K562 (cell line): Measurements from ENCODE around the gene ARL17B. TPM values are rescaled to one million over a fixed set of nuclear protein-coding genes. Genes with fewer than 3 reads are reported as not detected.
"Not testable (repeated sequence)": the region's sequence is repeated elsewhere in the genome, so short reads cannot be mapped to it uniquely, and the experiment has no call there.

Source experiments
- ATAC-seq: fragments of 200-7000 bp; cut with Tn5 transposase; 3 replicates; pipeline ENCODE4 v1.9.1; 2020; ENCODE audit warnings: moderate library complexity
- BruUV-seq: library from RNA; stranded (reverse); fragments of 400-500 nt; replicated peaks from 2 replicates; lab custom pipeline; 2021; lab: Mats Ljungman, UMichigan
- CTCF ChIA-PET: fragments of 300-600 bp; formaldehyde crosslinking; extraction: SDS; loops from one replicate; lab custom pipeline; 2021; ENCODE audit warnings: low intra/inter-chr PET ratio; lab: Yijun Ruan, JAX
- POLR2A ChIA-PET: fragments of 300-600, 350-650 bp; sonication (Branson Sonifier 250); formaldehyde crosslinking; extraction: SDS; loops from one replicate; lab custom pipeline; 2021; ENCODE audit warnings: antibody characterized with exemption, inconsistent platforms; lab: Yijun Ruan, JAX
- DNase-seq, 4 experiments: peaks; one replicate each; pipeline versions ENCODE4 v3.0.0 to v3.0.0-alpha.2; 2011 to 2018; ENCODE audit warnings: low spot score in 3 of 4, mixed read lengths in 3 of 4; ENCODE audit errors: extremely low read depth in 1 of 4
- FAIRE-seq: peaks from 2 replicates; lab custom pipeline; 2011; peaks lifted over from hg19 to GRCh38; lab: Jason Lieb, UNC
- H2AFZ ChIP-seq: 2 replicates; pipeline ENCODE4 v1.6.0; 2011; ENCODE audit warnings: low read depth, low read length, control low read depth, inconsistent platforms
- H3K27ac ChIP-seq: fragments of 200-600 bp; 3 replicates; pipeline ENCODE4 v1.8.0; 2011; ENCODE audit warnings: low read depth, mild to moderate bottlenecking, control low read depth, inconsistent platforms, low read length, moderate library complexity, mixed read lengths; ENCODE audit errors: extremely low read depth
- H3K27me3 ChIP-seq, 2 experiments: fragments of 300-600 bp in 1 of 2; 2 replicates in 1 of 2; 3 replicates in 1 of 2; pipeline versions ENCODE4 v1.6.0 to v1.8.0; 2011; ENCODE audit warnings: inconsistent platforms in 2 of 2, low read length in 2 of 2, mild to moderate bottlenecking in 1 of 2, mixed read lengths in 1 of 2, moderate library complexity in 1 of 2; ENCODE audit not compliant: control insufficient read depth in 2 of 2, insufficient read depth in 2 of 2
- H3K36me3 ChIP-seq: fragments of 300-600 bp; 3 replicates; pipeline ENCODE4 v1.8.0; 2011; ENCODE audit warnings: mild to moderate bottlenecking, low read length, inconsistent platforms; ENCODE audit not compliant: control insufficient read depth, insufficient read depth
- H3K4me1 ChIP-seq, 2 experiments: fragments of 200-600 bp in 1 of 2; replicated peaks in 1 of 2; 2 replicates in 1 of 2; 3 replicates in 1 of 2; pipeline versions ENCODE4 v1.5.1 to v1.8.0; 2011; ENCODE audit warnings: inconsistent platforms in 2 of 2, low read length in 2 of 2, mild to moderate bottlenecking in 1 of 2, mixed read lengths in 1 of 2, moderate library complexity in 1 of 2; ENCODE audit not compliant: control insufficient read depth in 2 of 2, insufficient read depth in 2 of 2
- H3K4me2 ChIP-seq: 2 replicates; pipeline ENCODE4 v1.6.1; 2011; ENCODE audit warnings: low read length, control low read depth, inconsistent platforms, mixed read lengths; ENCODE audit not compliant: insufficient read depth
- H3K4me3 ChIP-seq: fragments of 200-600 bp; sonication (generic), shearing (Covaris generic); 2 replicates; pipeline ENCODE4 v1.5.1; 2016; ENCODE audit warnings: control low read depth, inconsistent platforms
- H3K79me2 ChIP-seq: fragments of 200-600 bp; 3 replicates; pipeline ENCODE4 v1.8.0; 2011; ENCODE audit warnings: low read length, inconsistent platforms; ENCODE audit not compliant: control insufficient read depth, insufficient read depth
- H3K9ac ChIP-seq, 2 experiments: 2 replicates each; pipeline versions ENCODE4 v1.6.0 to v1.6.1; 2011; ENCODE audit warnings: low read depth in 2 of 2, low read length in 2 of 2, control low read depth in 1 of 2, inconsistent platforms in 1 of 2, mild to moderate bottlenecking in 1 of 2, mixed read lengths in 1 of 2; ENCODE audit not compliant: insufficient read depth in 1 of 2
- H3K9me1 ChIP-seq: one replicate; pipeline ENCODE4 v1.6.0; 2011; ENCODE audit warnings: inconsistent platforms, mild to moderate bottlenecking, low read length, moderate library complexity; ENCODE audit not compliant: control insufficient read depth, insufficient read depth
- H3K9me3 ChIP-seq: replicated peaks from 2 replicates; pipeline ENCODE4 v1.5.1; 2011; ENCODE audit warnings: low read depth, low read length, inconsistent platforms; ENCODE audit not compliant: control insufficient read depth, insufficient read depth
- H4K20me1 ChIP-seq: replicated peaks from 2 replicates; pipeline ENCODE4 v1.6.1; 2011; ENCODE audit warnings: low read length, inconsistent platforms, mixed read lengths; ENCODE audit not compliant: control insufficient read depth, insufficient read depth
- CTBP1 ChIP-seq: fragments of 450-650 bp; IDR thresholded peaks from 2 replicates; pipeline ENCODE4 v1.6.1; 2016; ENCODE audit warnings: borderline replicate concordance
- CTCF ChIP-seq, 3 experiments: IDR thresholded peaks in 2 of 3; conservative IDR thresholded peaks in 1 of 3; 2 replicates each; pipeline ENCODE4 v1.5.1; 2011 to 2012; ENCODE audit warnings: low read length in 3 of 3, mild to moderate bottlenecking in 3 of 3, control low read depth in 2 of 3, improper control_type of control experiment in 1 of 3, inconsistent platforms in 1 of 3, low read depth in 1 of 3, mixed read lengths in 1 of 3, moderate library complexity in 1 of 3; ENCODE audit not compliant: insufficient read depth in 2 of 3
- KDM1A ChIP-seq, 2 experiments: fragments of 450-650 bp; IDR thresholded peaks; 2 replicates each; pipeline ENCODE4 v1.6.1; 2016; ENCODE audit warnings: mild to moderate bottlenecking in 2 of 2
- PCBP1 ChIP-seq: fragments of 200-400 bp; formaldehyde crosslinking; IDR thresholded peaks from 2 replicates; pipeline ENCODE4 v1.6.1; 2018; ENCODE audit warnings: mild to moderate bottlenecking, low read depth, low read length; ENCODE audit not compliant: poor library complexity, severe bottlenecking
- RAD21 ChIP-seq, 2 experiments: fragments of 250-450 bp in 1 of 2; fragments of 450-650 bp in 1 of 2; sonication (Bioruptor Pico) in 1 of 2; formaldehyde crosslinking in 1 of 2; IDR thresholded peaks in 1 of 2; conservative IDR thresholded peaks in 1 of 2; 2 replicates each; pipeline versions ENCODE4 v1.4.0 to v1.8.0; 2020 to 2022; ENCODE audit warnings: mild to moderate bottlenecking in 2 of 2, moderate library complexity in 1 of 2
- YY1 ChIP-seq, 3 experiments: IDR thresholded peaks; 2 replicates each; pipeline ENCODE4 v1.6.1; 2011; ENCODE audit warnings: low read length in 2 of 3, mild to moderate bottlenecking in 2 of 3, moderate library complexity in 2 of 3, borderline replicate concordance in 1 of 3, control low read depth in 1 of 3, low read depth in 1 of 3; ENCODE audit not compliant: insufficient read depth in 3 of 3, insufficient replicate concordance in 2 of 3, control insufficient read depth in 1 of 3, insufficient read length in 1 of 3; ENCODE audit errors: extremely low read depth in 1 of 3
- ZNF444 ChIP-seq: fragments of 250-450 bp; sonication (Bioruptor Pico); IDR thresholded peaks from 2 replicates; pipeline ENCODE4 v1.4.0; 2020; ENCODE audit warnings: mild to moderate bottlenecking, moderate library complexity
- WGBS: fragments of 100-300 bp; shearing (Covaris generic); methylation state at CpG from one replicate; pipeline ENCODE4 v1.1.6; 2016; ENCODE audit warnings: low coverage, mixed read lengths; ENCODE audit not compliant: insufficient coverage; ENCODE audit errors: missing lambda C conversion rate; 5-methylcytosine and 5-hydroxymethylcytosine counted together
- in situ Hi-C: fragments of 300-500 bp; cut with MboI; formaldehyde crosslinking; loops from 4 replicates; pipeline ENCODE4 v1.15.0; 2018; ENCODE audit warnings: inconsistent platforms, mixed read lengths
- intact Hi-C: fragments of 100-400 bp; cut with micrococcal nuclease; formaldehyde crosslinking; loops from 2 replicates; pipeline ENCODE4 v1.14.2; 2022
- polyA plus RNA-seq, 8 experiments: library from polyadenylated mRNA; depleted of rRNA in 4 of 8; stranded (reverse) in 5 of 8; unstranded in 3 of 8; fragments of >200 nt; fragmentation: Nextera tagmentation in 2 of 8; fragmentation: Illumina TruSeq in 1 of 8; extraction: Ambion mirVana in 2 of 8; extraction: Trizol in 1 of 8; gene quantifications; 2 replicates each; pipeline versions ENCODE4 v1.2.1 to v1.2.3, GENCODE V29; 2011 to 2014; ENCODE audit warnings: inconsistent platforms in 1 of 8, missing spikeins in 1 of 8
- total RNA-seq, 7 experiments: library from RNA; depleted of rRNA in 6 of 7; stranded (reverse); fragments of >200 nt in 6 of 7; fragmentation: Illumina TruSeq in 2 of 7; extraction: Trizol in 2 of 7; gene quantifications; 2 replicates each; pipeline versions ENCODE4 v1.2.1 to v1.2.3, GENCODE V29; 2011 to 2021; ENCODE audit warnings: low replicate concordance in 1 of 7
- TF ChIP-seq, protein P1 (sequence below): IDR thresholded peaks from 2 replicates; pipeline ENCODE4 v1.6.1; 2011; ENCODE audit warnings: borderline replicate concordance, low read depth, mild to moderate bottlenecking, moderate library complexity, low read length; ENCODE audit not compliant: insufficient read depth, poor library complexity, severe bottlenecking

The ARL17B gene
- total and polyA plus RNA-seq, 9 of the 15 experiments (the other 6 are each of a cell fraction or from before 2014, with no cell fraction given) = 4.0 to 24.2 (median 8.4) TPM

GRCh38 chr17:46253722-46254121 is 107.8 kb downstream of the ARL17B start (continued):
- TF ChIP-seq CTCF (IDR thresholded peaks at IDR 0.05 in 2 of 3, conservative IDR thresholded peaks at IDR 0.05 in 1 of 3; ENCODE audit: insufficient read depth in 2 of 3, low read depth in 1 of 3, low read length in 3 of 3) (peak; percentile 75 to 78 (median 76)), KDM1A (IDR thresholded peaks at IDR 0.05) (peak in 1 of 2 experiments; percentile 99; a peak in 2 of 4 replicates), RAD21 (CRISPR knock-in tag; conservative IDR thresholded peaks at IDR 0.05 in 1 of 2, IDR thresholded peaks at IDR 0.05 in 1 of 2) (peak; percentile 39 to 70), YY1 (IDR thresholded peaks at IDR 0.05; ENCODE audit: borderline replicate concordance in 1 of 3, control insufficient read depth in 1 of 3, extremely low read depth in 1 of 3, insufficient read depth in 3 of 3, insufficient read length in 1 of 3, insufficient replicate concordance in 2 of 3, low read depth in 1 of 3, low read length in 2 of 3) (peak in 2 of 3 experiments; percentile 18 to 46), PCBP1 (peak; percentile 45), CTBP1 (peak; percentile 67; the same call in 1 of the 2 replicates), ZNF444 (CRISPR knock-in tag) (peak; percentile 82; the same call in 1 of the 2 replicates)
- TF ChIP-seq, protein P1, sequence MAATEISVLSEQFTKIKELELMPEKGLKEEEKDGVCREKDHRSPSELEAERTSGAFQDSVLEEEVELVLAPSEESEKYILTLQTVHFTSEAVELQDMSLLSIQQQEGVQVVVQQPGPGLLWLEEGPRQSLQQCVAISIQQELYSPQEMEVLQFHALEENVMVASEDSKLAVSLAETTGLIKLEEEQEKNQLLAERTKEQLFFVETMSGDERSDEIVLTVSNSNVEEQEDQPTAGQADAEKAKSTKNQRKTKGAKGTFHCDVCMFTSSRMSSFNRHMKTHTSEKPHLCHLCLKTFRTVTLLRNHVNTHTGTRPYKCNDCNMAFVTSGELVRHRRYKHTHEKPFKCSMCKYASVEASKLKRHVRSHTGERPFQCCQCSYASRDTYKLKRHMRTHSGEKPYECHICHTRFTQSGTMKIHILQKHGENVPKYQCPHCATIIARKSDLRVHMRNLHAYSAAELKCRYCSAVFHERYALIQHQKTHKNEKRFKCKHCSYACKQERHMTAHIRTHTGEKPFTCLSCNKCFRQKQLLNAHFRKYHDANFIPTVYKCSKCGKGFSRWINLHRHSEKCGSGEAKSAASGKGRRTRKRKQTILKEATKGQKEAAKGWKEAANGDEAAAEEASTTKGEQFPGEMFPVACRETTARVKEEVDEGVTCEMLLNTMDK = peak; percentile 42
- TF ChIP-seq, all 486 proteins: peak for 15; not testable (repeated sequence) for 471

- CTCF ChIA-PET = not testable (repeated sequence)
Observed at GRCh38 chr17:46252804-46253203, 108.8 kb downstream of the ARL17B start.

More at GRCh38 chr17:46252804-46253203, 108.8 kb downstream of the ARL17B start:
- intact Hi-C loops, ATAC-seq, H3K36me3 ChIP-seq, H3K4me3 ChIP-seq, H3K9me3 ChIP-seq, H2AFZ ChIP-seq, H3K9ac ChIP-seq, BruUV-seq, H3K4me1 ChIP-seq, FAIRE-seq, POLR2A ChIA-PET, H3K9me1 ChIP-seq, H4K20me1 ChIP-seq, H3K79me2 ChIP-seq, H3K27ac ChIP-seq, H3K4me2 ChIP-seq, DNase-seq, H3K27me3 ChIP-seq: not testable (repeated sequence)
- in situ Hi-C loops = loop anchor here (25.0 kb wide), 1 partner anchor 109 kb away; the partner anchor contains the start of gene ARL17B
- WGBS = 42% methylated on average over 16 of the region's 31 CpGs
